SK-N-SH treated with all-trans-retinoic acid at 6 μM for 48 hours (cell line): ENCODE results near the gene CCDC150.

Experiments
- ATAC-seq: fragments of 200-7000 bp; cut with Tn5 transposase; 3 replicates; pipeline ENCODE4 v1.9.1; 2020; ENCODE audit warnings: mild to moderate bottlenecking, moderate library complexity
- ARNTL ChIP-seq: fragments of 450-650 bp; formaldehyde crosslinking; IDR thresholded peaks from 2 replicates; pipeline ENCODE4 v1.5.0; 2020; ENCODE audit warnings: low read depth, mild to moderate bottlenecking, moderate library complexity, borderline replicate concordance
- BACH2 ChIP-seq: fragments of 250-450 bp; sonication (Bioruptor Pico); IDR thresholded peaks from 2 replicates; pipeline ENCODE4 v1.9.0; 2021; ENCODE audit warnings: mild to moderate bottlenecking, borderline replicate concordance
- CREB5 ChIP-seq: fragments of 250-450 bp; sonication (Bioruptor Pico); IDR thresholded peaks from 2 replicates; pipeline ENCODE4 v1.5.1; 2020; ENCODE audit warnings: low read depth, mild to moderate bottlenecking, moderate library complexity
- CSDC2 ChIP-seq: fragments of 250-450 bp; sonication (Bioruptor Pico); IDR thresholded peaks from 2 replicates; pipeline ENCODE4 v1.5.0; 2020; ENCODE audit warnings: mild to moderate bottlenecking, moderate library complexity
- ESRRG ChIP-seq: fragments of 250-450 bp; sonication (Bioruptor Pico); IDR thresholded peaks from 2 replicates; pipeline ENCODE4 v1.6.1; 2021; ENCODE audit warnings: mild to moderate bottlenecking
- GLIS3 ChIP-seq: fragments of 250-450 bp; sonication (Bioruptor Pico); IDR thresholded peaks from 2 replicates; pipeline ENCODE4 v1.5.0; 2020; ENCODE audit warnings: mild to moderate bottlenecking, moderate library complexity
- ISL1 ChIP-seq: fragments of 250-450 bp; sonication (Bioruptor Pico); IDR thresholded peaks from 2 replicates; pipeline ENCODE4 v2.1.2; 2022; ENCODE audit warnings: mild to moderate bottlenecking, moderate library complexity
- OSR1 ChIP-seq: fragments of 250-450 bp; sonication (Bioruptor Pico); IDR thresholded peaks from 2 replicates; pipeline ENCODE4 v1.8.0; 2022; ENCODE audit warnings: moderate library complexity, mild to moderate bottlenecking, inconsistent platforms
- POU6F1 ChIP-seq: fragments of 250-450 bp; sonication (Bioruptor Pico); IDR thresholded peaks from 2 replicates; pipeline ENCODE4 v1.8.0; 2021; ENCODE audit warnings: low read depth, mild to moderate bottlenecking, moderate library complexity, borderline replicate concordance
- PPARA ChIP-seq: fragments of 250-450 bp; sonication (Bioruptor Pico); IDR thresholded peaks from 2 replicates; pipeline ENCODE4 v1.5.0; 2020; ENCODE audit warnings: mild to moderate bottlenecking, borderline replicate concordance
- RARB ChIP-seq: fragments of 250-450 bp; sonication (Bioruptor Pico); IDR thresholded peaks from 2 replicates; pipeline ENCODE4 v1.8.0; 2021; ENCODE audit warnings: mild to moderate bottlenecking, moderate library complexity
- TCF4 ChIP-seq: fragments of 250-450 bp; sonication (Bioruptor Pico); IDR thresholded peaks from 2 replicates; pipeline ENCODE4 v1.8.0; 2021; ENCODE audit warnings: mild to moderate bottlenecking, moderate library complexity, borderline replicate concordance
- TOX ChIP-seq: fragments of 250-450 bp; sonication (Bioruptor Pico); IDR thresholded peaks from 2 replicates; pipeline ENCODE4 v1.8.0; 2021; ENCODE audit warnings: mild to moderate bottlenecking, moderate library complexity, borderline replicate concordance
- ZC3H10 ChIP-seq: fragments of 250-450 bp; sonication (Bioruptor Pico); IDR thresholded peaks from 2 replicates; pipeline ENCODE4 v1.5.1; 2021; ENCODE audit warnings: mild to moderate bottlenecking, moderate library complexity
- ZFP3 ChIP-seq: fragments of 250-450 bp; sonication (Bioruptor Pico); IDR thresholded peaks from 2 replicates; pipeline ENCODE4 v1.5.0; 2020; ENCODE audit warnings: mild to moderate bottlenecking, moderate library complexity
- ZFP30 ChIP-seq: fragments of 450-650 bp; formaldehyde crosslinking; IDR thresholded peaks from 2 replicates; pipeline ENCODE4 v1.5.0; 2022; ENCODE audit warnings: mild to moderate bottlenecking, moderate library complexity
- ZNF565 ChIP-seq: fragments of 450-650 bp; formaldehyde crosslinking; conservative IDR thresholded peaks from 2 replicates; pipeline ENCODE4 v1.5.0; 2020; ENCODE audit warnings: low read depth, mild to moderate bottlenecking, moderate library complexity
- ZNF8 ChIP-seq: fragments of 450-650 bp; formaldehyde crosslinking; IDR thresholded peaks from 2 replicates; pipeline ENCODE4 v1.5.0; 2020; ENCODE audit warnings: mild to moderate bottlenecking, moderate library complexity
- TF ChIP-seq, protein P1 (sequence below): fragments of 250-450 bp; sonication (Bioruptor Pico); IDR thresholded peaks from 2 replicates; pipeline ENCODE4 v1.5.1; 2021; ENCODE audit warnings: mild to moderate bottlenecking, moderate library complexity
- TF ChIP-seq, protein P2 (sequence below): fragments of 250-450 bp; sonication (Bioruptor Pico); IDR thresholded peaks from 2 replicates; pipeline ENCODE4 v1.8.0; 2020; ENCODE audit warnings: mild to moderate bottlenecking, moderate library complexity, borderline replicate concordance

The CCDC150 gene

DNA sequence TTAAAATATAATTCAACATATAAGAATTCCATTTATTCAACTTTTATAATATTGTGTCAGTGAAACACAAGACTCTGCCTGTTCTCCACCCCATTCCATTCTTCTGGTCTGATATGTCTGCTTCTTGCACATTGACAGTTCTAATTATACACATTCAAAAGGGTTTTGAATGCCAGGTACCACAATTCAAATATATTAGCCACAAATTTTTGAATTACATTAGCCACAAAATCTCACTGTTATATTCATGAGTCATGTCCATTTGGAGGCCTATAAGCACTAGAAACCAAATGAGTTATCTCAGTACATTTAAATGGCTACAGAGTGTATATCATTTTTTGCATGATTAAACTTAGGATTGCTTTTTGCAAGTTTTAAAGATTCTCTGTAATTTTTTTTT, 72.1 kb downstream of the CCDC150 start:
- TF ChIP-seq ISL1 (peak; percentile 62), ZC3H10 (CRISPR knock-in tag) (no peak)
- ATAC-seq: no peak

GRCh38 chr2:196712867-196713266, 73.4 kb downstream of the CCDC150 start:
- TF ChIP-seq ESRRG (CRISPR knock-in tag): no peak
- no peak for TF ChIP-seq ISL1
- TF ChIP-seq POU6F1 (CRISPR knock-in tag): no peak
- no peak for TF ChIP-seq ZFP30 (CRISPR knock-in tag)
- TF ChIP-seq, protein P1, sequence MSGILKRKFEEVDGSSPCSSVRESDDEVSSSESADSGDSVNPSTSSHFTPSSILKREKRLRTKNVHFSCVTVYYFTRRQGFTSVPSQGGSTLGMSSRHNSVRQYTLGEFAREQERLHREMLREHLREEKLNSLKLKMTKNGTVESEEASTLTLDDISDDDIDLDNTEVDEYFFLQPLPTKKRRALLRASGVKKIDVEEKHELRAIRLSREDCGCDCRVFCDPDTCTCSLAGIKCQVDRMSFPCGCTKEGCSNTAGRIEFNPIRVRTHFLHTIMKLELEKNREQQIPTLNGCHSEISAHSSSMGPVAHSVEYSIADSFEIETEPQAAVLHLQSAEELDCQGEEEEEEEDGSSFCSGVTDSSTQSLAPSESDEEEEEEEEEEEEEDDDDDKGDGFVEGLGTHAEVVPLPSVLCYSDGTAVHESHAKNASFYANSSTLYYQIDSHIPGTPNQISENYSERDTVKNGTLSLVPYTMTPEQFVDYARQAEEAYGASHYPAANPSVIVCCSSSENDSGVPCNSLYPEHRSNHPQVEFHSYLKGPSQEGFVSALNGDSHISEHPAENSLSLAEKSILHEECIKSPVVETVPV: no peak
- no peak for TF ChIP-seq TCF4 (CRISPR knock-in tag)
- no peak for TF ChIP-seq ZNF8
- no peak for TF ChIP-seq GLIS3 (CRISPR knock-in tag)
- no peak for TF ChIP-seq BACH2 (CRISPR knock-in tag)
- TF ChIP-seq ZFP3: no peak
- TF ChIP-seq, protein P2, sequence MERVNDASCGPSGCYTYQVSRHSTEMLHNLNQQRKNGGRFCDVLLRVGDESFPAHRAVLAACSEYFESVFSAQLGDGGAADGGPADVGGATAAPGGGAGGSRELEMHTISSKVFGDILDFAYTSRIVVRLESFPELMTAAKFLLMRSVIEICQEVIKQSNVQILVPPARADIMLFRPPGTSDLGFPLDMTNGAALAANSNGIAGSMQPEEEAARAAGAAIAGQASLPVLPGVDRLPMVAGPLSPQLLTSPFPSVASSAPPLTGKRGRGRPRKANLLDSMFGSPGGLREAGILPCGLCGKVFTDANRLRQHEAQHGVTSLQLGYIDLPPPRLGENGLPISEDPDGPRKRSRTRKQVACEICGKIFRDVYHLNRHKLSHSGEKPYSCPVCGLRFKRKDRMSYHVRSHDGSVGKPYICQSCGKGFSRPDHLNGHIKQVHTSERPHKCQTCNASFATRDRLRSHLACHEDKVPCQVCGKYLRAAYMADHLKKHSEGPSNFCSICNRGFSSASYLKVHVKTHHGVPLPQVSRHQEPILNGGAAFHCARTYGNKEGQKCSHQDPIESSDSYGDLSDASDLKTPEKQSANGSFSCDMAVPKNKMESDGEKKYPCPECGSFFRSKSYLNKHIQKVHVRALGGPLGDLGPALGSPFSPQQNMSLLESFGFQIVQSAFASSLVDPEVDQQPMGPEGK (CRISPR knock-in tag): no peak
- TF ChIP-seq OSR1 (CRISPR knock-in tag): no peak
- no peak for TF ChIP-seq CSDC2 (CRISPR knock-in tag)
- TF ChIP-seq ZNF565 (CRISPR knock-in tag): no peak
- TF ChIP-seq PPARA (CRISPR knock-in tag): no peak
- TF ChIP-seq CREB5 (CRISPR knock-in tag): no peak
- no peak for ATAC-seq

- no peak for ATAC-seq
- TF ChIP-seq ZC3H10 (CRISPR knock-in tag): no peak
- TF ChIP-seq TCF4 (CRISPR knock-in tag): no peak
- no peak for TF ChIP-seq GLIS3 (CRISPR knock-in tag)
- TF ChIP-seq RARB (CRISPR knock-in tag): no peak
- no peak for TF ChIP-seq PPARA (CRISPR knock-in tag)
- no peak for TF ChIP-seq BACH2 (CRISPR knock-in tag)
- no peak for TF ChIP-seq ZFP3
- TF ChIP-seq OSR1 (CRISPR knock-in tag): no peak
- no peak for TF ChIP-seq TOX (CRISPR knock-in tag)
- TF ChIP-seq, protein P2 (CRISPR knock-in tag): no peak
- no peak for TF ChIP-seq ARNTL (CRISPR knock-in tag)
- no peak for TF ChIP-seq ZNF8
- TF ChIP-seq ZFP30 (CRISPR knock-in tag): no peak
- no peak for TF ChIP-seq CSDC2 (CRISPR knock-in tag)
- no peak; the same call in 1 of the 2 replicates for TF ChIP-seq CREB5 (CRISPR knock-in tag)
- TF ChIP-seq, all 23 proteins: peak for 0
These were observed 79.0 kb downstream of the CCDC150 start for GRCh38 chr2:196718419-196719109.
